Mesenchymal stem cell (in vitro differentiated cells and primary cell): Measurements from ENCODE around the gene PPP2R5D.

ENCODE experiments used
- DNase-seq: peaks from one replicate; pipeline ENCODE4 v3.0.0-alpha.2; 2013
- H2AFZ ChIP-seq: one replicate; pipeline ENCODE4 v1.6.1; 2013; ENCODE audit warnings: low read depth, mild to moderate bottlenecking, control low read depth, inconsistent platforms, low read length, moderate library complexity
- H2AK5ac ChIP-seq: 2 replicates; pipeline ENCODE4 v1.6.1; 2013; ENCODE audit warnings: low read length, moderate library complexity, mild to moderate bottlenecking, inconsistent platforms; ENCODE audit not compliant: severe bottlenecking
- H2BK120ac ChIP-seq: one replicate; pipeline ENCODE4 v1.6.1; 2013; ENCODE audit warnings: low read depth, mild to moderate bottlenecking, inconsistent platforms, low read length, moderate library complexity
- H2BK12ac ChIP-seq, 2 experiments: one replicate each; pipeline ENCODE4 v1.6.1; 2013; ENCODE audit warnings: inconsistent platforms in 2 of 2, low read length in 2 of 2, mild to moderate bottlenecking in 2 of 2, moderate library complexity in 2 of 2, control low read depth in 1 of 2
- H2BK15ac ChIP-seq: one replicate; pipeline ENCODE4 v1.6.1; 2013; ENCODE audit warnings: mild to moderate bottlenecking, low read depth, inconsistent platforms; ENCODE audit not compliant: poor library complexity, severe bottlenecking
- H2BK5ac ChIP-seq: 2 replicates; pipeline ENCODE4 v1.6.1; 2013; ENCODE audit warnings: low read depth, mild to moderate bottlenecking, low read length, control low read depth, inconsistent platforms; ENCODE audit not compliant: poor library complexity, severe bottlenecking
- H3K14ac ChIP-seq, 2 experiments: one replicate each; pipeline ENCODE4 v1.6.1; 2013; ENCODE audit warnings: inconsistent platforms in 2 of 2, low read length in 2 of 2, control low read depth in 1 of 2, mild to moderate bottlenecking in 1 of 2, moderate library complexity in 1 of 2
- H3K18ac ChIP-seq, 2 experiments: one replicate each; pipeline ENCODE4 v1.6.1; 2013; ENCODE audit warnings: inconsistent platforms in 2 of 2, low read length in 2 of 2, control low read depth in 1 of 2, low read depth in 1 of 2, mild to moderate bottlenecking in 1 of 2
- H3K23ac ChIP-seq, 2 experiments: one replicate each; pipeline ENCODE4 v1.6.1; 2013; ENCODE audit warnings: inconsistent platforms in 2 of 2, low read length in 2 of 2, mild to moderate bottlenecking in 2 of 2, moderate library complexity in 2 of 2, control low read depth in 1 of 2
- H3K27ac ChIP-seq: 2 replicates; pipeline ENCODE4 v1.5.1; 2013; ENCODE audit warnings: mild to moderate bottlenecking, moderate library complexity, low read length, control low read depth, inconsistent platforms; ENCODE audit not compliant: poor library complexity, severe bottlenecking
- H3K27me3 ChIP-seq, 2 experiments: 2 replicates each; pipeline versions ENCODE4 v1.6.1 to v1.7.0; 2013; ENCODE audit warnings: low read length in 2 of 2, mild to moderate bottlenecking in 2 of 2, moderate library complexity in 2 of 2, control low read depth in 1 of 2, inconsistent platforms in 1 of 2; ENCODE audit not compliant: control insufficient read depth in 1 of 2, insufficient read depth in 1 of 2
- H3K36me3 ChIP-seq, 2 experiments: 2 replicates each; pipeline versions ENCODE4 v1.6.1 to v1.7.0; 2013; ENCODE audit warnings: low read length in 2 of 2, control low read depth in 1 of 2, inconsistent platforms in 1 of 2, low read depth in 1 of 2, mild to moderate bottlenecking in 1 of 2; ENCODE audit not compliant: insufficient read depth in 2 of 2, control insufficient read depth in 1 of 2
- H3K4ac ChIP-seq, 2 experiments: one replicate each; pipeline ENCODE4 v1.6.1; 2013; ENCODE audit warnings: inconsistent platforms in 2 of 2, low read length in 2 of 2, mild to moderate bottlenecking in 2 of 2, moderate library complexity in 2 of 2, control low read depth in 1 of 2, low read depth in 1 of 2
- H3K4me1 ChIP-seq: 2 replicates; pipeline ENCODE4 v1.6.1; 2013; ENCODE audit warnings: low read depth, low read length, control low read depth; ENCODE audit not compliant: control insufficient read depth, insufficient read depth
- H3K4me2 ChIP-seq: 2 replicates; pipeline ENCODE4 v1.6.1; 2013; ENCODE audit warnings: low read length, mild to moderate bottlenecking, inconsistent platforms; ENCODE audit not compliant: poor library complexity, severe bottlenecking
- H3K4me3 ChIP-seq, 2 experiments: 2 replicates each; pipeline versions ENCODE4 v1.5.1 to v1.7.0; 2013; ENCODE audit warnings: low read length in 2 of 2, mild to moderate bottlenecking in 2 of 2, control low read depth in 1 of 2, low read depth in 1 of 2; ENCODE audit not compliant: insufficient read depth in 1 of 2
- H3K79me1 ChIP-seq: replicated peaks from 2 replicates; pipeline ENCODE4 v1.6.1; 2013; ENCODE audit warnings: mild to moderate bottlenecking, control low read depth, low read length, inconsistent platforms; ENCODE audit not compliant: poor library complexity, severe bottlenecking
- H3K9ac ChIP-seq: 2 replicates; pipeline ENCODE4 v1.7.0; 2013; ENCODE audit warnings: mild to moderate bottlenecking, low read length, moderate library complexity
- H3K9me3 ChIP-seq: 2 replicates; pipeline ENCODE4 v1.7.0; 2013; ENCODE audit warnings: mild to moderate bottlenecking, low read length; ENCODE audit not compliant: control insufficient read depth
- H4K8ac ChIP-seq: one replicate; pipeline ENCODE4 v1.6.1; 2013; ENCODE audit warnings: inconsistent platforms, mild to moderate bottlenecking, low read length, moderate library complexity
- H4K91ac ChIP-seq: one replicate; pipeline ENCODE4 v1.6.1; 2013; ENCODE audit warnings: mild to moderate bottlenecking, low read length, inconsistent platforms
- WGBS: methylation state at CpG from one replicate; pipeline ENCODE4 v1.1.7; 2013; ENCODE audit warnings: mixed read lengths; 5-methylcytosine and 5-hydroxymethylcytosine counted together

PPP2R5D gene

DNA sequence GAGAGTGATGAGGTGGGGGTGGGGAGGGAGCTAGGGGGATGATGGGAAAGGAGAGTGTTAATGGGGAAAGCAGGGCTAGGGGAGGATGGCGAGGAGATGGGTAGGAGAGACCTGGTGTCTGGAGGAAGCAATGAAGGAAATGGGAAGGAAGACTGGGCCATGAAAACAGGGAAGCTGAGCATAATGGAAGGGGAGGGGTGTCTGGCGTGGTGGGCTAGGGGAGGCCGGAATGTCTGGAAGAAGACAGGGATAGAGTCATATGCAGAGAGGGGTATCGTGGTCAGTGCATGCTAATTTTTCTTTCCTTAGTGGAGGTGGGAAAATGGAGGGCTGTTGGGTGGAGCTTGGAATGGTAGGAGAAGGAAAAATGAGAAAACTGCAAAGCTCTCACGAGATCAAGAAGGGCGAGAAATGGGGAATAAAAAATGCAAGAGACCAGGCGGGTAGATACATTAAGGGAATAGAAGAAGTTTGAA is 30.1 kb downstream of the PPP2R5D start:
- Histone ChIP-seq H3K4me1 (peaks cover 29% of the 10 kb centered on the region), H3K18ac (peak overlapping the region; percentile 75 to 97), H3K4ac (peak overlapping the region; percentile 77 to 83), H3K27me3 (no peaks in the 10 kb centered on the region), H3K4me2 (peak overlapping the region; percentile 84), H3K36me3 (peaks cover 60 to 63% of the 10 kb centered on the region in 2 experiments), H3K9me3 (no peaks in the 10 kb centered on the region), H3K14ac (peak overlapping the region in 1 of 2 experiments; percentile 91), H2BK120ac (peak overlapping the region; percentile 89), H2BK12ac (no peak overlapping the region), H2AK5ac (peak overlapping the region; percentile 86), H3K79me1 (peaks cover 31% of the 10 kb centered on the region), H3K23ac (peak overlapping the region in 1 of 2 experiments; percentile 75), H3K4me3 (peak overlapping the region; percentile 93 to 100), H3K27ac (peak overlapping the region; percentile 72), H4K91ac (peak overlapping the region; percentile 85), H4K8ac (peak overlapping the region; percentile 95), H2BK5ac (peak overlapping the region; percentile 53), H3K9ac (peak overlapping the region; percentile 99), H2AFZ (no peak overlapping the region), H2BK15ac (no peak overlapping the region)
- 2% methylated on average over 7 of the region's 7 CpGs for WGBS
- DNase-seq: peak; percentile 63

DNA sequence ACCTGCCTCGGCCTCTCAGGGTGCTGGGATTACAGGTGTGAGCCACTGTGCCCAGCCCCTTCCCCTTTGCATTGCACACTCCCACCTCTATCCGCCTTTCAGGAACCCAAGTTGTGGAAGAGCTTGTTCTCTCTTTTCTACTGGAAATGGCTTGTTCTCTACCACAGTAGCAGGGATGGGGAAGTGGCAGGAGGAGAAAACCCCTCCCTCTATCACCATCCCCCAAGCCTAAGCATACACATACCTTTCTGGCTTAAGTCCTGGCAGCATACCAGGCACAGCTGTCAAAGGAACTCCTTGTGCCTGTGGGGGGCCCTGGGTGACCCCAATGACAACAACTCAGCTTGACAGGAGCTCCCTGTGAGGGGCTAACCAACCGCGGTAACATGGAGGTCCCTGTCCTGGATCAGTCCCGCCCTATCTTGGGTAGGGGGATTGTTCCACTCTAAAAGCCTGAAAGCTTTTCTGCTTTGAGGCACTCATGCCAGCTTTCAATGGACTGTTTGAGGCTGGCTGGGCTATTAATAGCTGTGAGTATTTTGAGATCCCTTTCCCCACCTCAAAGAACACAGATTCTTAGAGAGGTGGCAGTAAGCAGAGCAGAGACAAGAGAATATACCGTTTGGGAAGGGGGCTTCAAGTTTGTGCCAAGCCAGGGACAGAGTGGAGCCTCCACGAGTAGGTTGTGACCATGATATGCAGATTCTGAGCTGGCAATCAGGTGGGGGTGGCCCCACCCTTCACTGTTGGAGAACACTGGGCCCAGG is 32.0 kb downstream of the PPP2R5D start:
- no peak overlapping the region for H2AFZ ChIP-seq
- WGBS: 89% methylated on average over 6 of the region's 7 CpGs

DNA sequence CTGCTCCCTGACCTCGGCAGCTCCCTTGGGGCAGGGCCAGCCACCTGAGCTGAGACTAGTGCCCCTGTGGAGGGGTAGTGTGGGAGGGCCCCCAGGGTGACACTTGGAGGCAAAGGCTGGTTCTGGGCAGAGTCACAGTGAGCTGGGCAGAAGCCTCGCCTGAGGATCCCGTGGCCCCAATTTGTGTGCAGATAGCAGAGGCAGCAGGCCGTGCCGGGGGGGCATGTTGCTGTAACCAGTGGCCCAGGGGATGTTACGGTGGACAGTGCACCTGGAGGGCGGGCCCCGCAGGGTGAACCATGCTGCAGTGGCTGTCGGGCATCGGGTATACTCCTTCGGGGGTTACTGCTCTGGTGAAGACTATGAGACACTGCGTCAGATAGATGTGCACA is 32.6 kb downstream of the PPP2R5D start:
- no peak overlapping the region for H2BK12ac ChIP-seq
- no peak overlapping the region for H3K27ac ChIP-seq
- H3K4me2 ChIP-seq: no peak overlapping the region
- no peaks in the 10 kb centered on the region for H3K9me3 ChIP-seq
- peak overlapping the region in 1 of 2 experiments; percentile 6 for H3K4ac ChIP-seq
- 97% methylated on average over 12 of the region's 12 CpGs for WGBS
- H4K91ac ChIP-seq: peak overlapping the region; percentile 28
- H3K9ac ChIP-seq: peak overlapping the region; percentile 60
- H2AFZ ChIP-seq: no peak overlapping the region
- peaks cover 49 to 54% of the 10 kb centered on the region in 2 experiments for H3K36me3 ChIP-seq
- H2BK120ac ChIP-seq: no peak overlapping the region
- H2AK5ac ChIP-seq: no peak overlapping the region
- H3K4me3 ChIP-seq: peak overlapping the region in 1 of 2 experiments; percentile 58
- H3K14ac ChIP-seq: no peak overlapping the region
- no peak overlapping the region for H3K23ac ChIP-seq
- H3K18ac ChIP-seq: no peak overlapping the region
- peaks cover 24% of the 10 kb centered on the region for H3K79me1 ChIP-seq
- no peak for DNase-seq
- no peak overlapping the region for H2BK5ac ChIP-seq
- no peaks in the 10 kb centered on the region for H3K27me3 ChIP-seq
- H4K8ac ChIP-seq: peak overlapping the region; percentile 32
- H2BK15ac ChIP-seq: no peak overlapping the region
- H3K4me1 ChIP-seq: peaks cover 37% of the 10 kb centered on the region

More for the DNA sequence above, 32.0 kb downstream of the PPP2R5D start:
- no peaks in the 10 kb centered on the region for H3K27me3 ChIP-seq
- no peaks in the 10 kb centered on the region for H3K9me3 ChIP-seq
- H2BK5ac ChIP-seq: no peak overlapping the region
- H4K8ac ChIP-seq: no peak overlapping the region
- no peak overlapping the region for H3K18ac ChIP-seq
- no peak overlapping the region for H3K4ac ChIP-seq
- H3K4me2 ChIP-seq: no peak overlapping the region
- no peak overlapping the region for H2BK12ac ChIP-seq
- H3K4me3 ChIP-seq: peak overlapping the region in 1 of 2 experiments; percentile 58
- H3K9ac ChIP-seq: peak overlapping the region; percentile 60
- no peak overlapping the region for H3K27ac ChIP-seq
- H3K36me3 ChIP-seq: peaks cover 54 to 60% of the 10 kb centered on the region in 2 experiments
- H2BK15ac ChIP-seq: no peak overlapping the region
- peak overlapping the region; percentile 28 for H4K91ac ChIP-seq
- peak overlapping the region in 1 of 2 experiments; percentile 23 for H3K23ac ChIP-seq
- H3K14ac ChIP-seq: no peak overlapping the region
- peaks cover 28% of the 10 kb centered on the region for H3K79me1 ChIP-seq
- H3K4me1 ChIP-seq: peaks cover 38% of the 10 kb centered on the region
- no peak for DNase-seq
- H2AK5ac ChIP-seq: no peak overlapping the region
- no peak overlapping the region for H2BK120ac ChIP-seq

DNA sequence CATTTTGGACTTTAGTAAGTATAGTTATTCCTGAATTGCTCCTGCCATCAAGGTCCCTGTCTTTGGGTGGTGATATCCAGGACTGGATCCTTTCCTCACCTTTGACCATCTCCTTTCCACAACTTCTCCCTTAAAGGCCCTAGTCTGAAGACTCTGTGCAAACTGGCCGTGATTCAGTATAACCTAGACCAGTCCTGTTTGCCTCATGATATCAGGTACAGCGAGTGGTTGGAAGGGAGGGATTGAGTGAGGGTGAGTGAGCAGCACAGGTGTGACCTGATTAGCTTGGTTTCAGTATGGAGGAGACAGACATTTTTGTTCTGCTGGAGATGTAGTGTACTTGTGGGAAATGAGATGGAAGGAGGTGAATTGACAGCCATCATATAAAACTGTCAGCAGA is 34.8 kb downstream of the PPP2R5D start:
- Histone ChIP-seq H3K9me3 (no peaks in the 10 kb centered on the region), H3K4me2 (no peak overlapping the region), H2BK12ac (no peak overlapping the region), H3K27ac (no peak overlapping the region), H2AK5ac (no peak overlapping the region), H3K18ac (no peak overlapping the region), H2AFZ (no peak overlapping the region), H2BK5ac (no peak overlapping the region), H2BK120ac (no peak overlapping the region), H4K8ac (no peak overlapping the region), H3K14ac (no peak overlapping the region), H3K4me1 (peaks cover 34% of the 10 kb centered on the region), H4K91ac (no peak overlapping the region), H3K36me3 (peaks cover 49 to 56% of the 10 kb centered on the region in 2 experiments), H3K4ac (no peak overlapping the region), H3K79me1 (peaks cover 21% of the 10 kb centered on the region), H3K9ac (peak overlapping the region; percentile 98), H3K4me3 (no peak overlapping the region), H3K27me3 (no peaks in the 10 kb centered on the region), H2BK15ac (no peak overlapping the region), H3K23ac (no peak overlapping the region)
- 100% methylated on average over 2 of the region's 2 CpGs for WGBS
- no peak for DNase-seq
